Stimulated activated CD8-positive, alpha-beta memory T cell treated with anti-CD3 and anti-CD28 coated beads, Interleukin-2, amount 100 ng/mL, for 1 hour (primary cell): ENCODE data around the gene EHD3.

Experiments
- DNase-seq, 2 donors: peaks; one replicate each; pipeline ENCODE4 v3.0.0-alpha.2; 2020; ENCODE audit warnings: low read depth in 2 of 2

EHD3 gene

DNA sequence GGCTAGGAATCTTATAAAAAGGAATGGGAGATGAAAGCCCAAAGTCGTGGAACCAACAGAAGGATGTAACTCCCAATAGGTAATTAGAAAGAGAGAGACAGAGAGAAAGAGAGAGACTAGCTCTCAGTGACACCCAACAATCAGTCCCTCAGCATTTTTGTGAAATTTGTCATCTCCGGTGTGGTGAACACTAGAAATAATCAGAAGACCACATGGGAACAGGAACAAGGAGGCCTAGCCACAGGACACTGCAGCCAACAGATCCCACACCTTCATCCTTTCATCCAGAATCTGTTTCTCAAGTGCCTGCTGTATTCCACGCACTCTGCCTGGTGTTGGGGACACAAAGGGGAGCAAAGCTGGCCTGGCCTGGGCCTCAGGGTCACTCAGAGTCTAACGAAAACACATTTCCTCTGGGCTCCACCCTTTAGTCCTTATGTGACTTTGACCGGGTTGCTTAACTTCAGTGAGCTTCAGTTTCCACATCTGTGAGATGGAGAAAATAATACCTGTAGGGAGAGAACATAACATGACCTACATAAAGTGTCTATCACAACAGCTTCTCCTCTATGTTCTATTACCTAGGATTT lies 53.1 kb downstream of the EHD3 start:
- DNase-seq, result no peak

DNA sequence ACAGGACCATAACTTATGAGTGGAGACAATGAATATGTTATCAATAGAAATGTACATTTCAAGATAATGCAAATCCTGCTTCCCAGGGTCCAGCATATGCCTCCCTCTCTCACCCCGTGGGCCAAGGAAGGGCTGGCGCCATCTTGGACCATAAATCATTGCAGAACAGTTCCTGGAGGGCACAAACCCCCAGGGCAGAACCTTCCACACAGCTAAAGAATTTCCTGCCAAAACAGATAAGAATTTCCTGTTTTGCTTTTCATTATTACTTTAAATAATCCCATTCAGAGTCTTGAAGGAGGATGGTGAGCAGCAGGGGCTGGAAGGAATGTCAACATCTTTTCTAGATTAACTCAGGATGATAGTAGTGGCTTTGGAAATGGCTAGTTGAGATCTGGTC lies 53.7 kb downstream of the EHD3 start:
- DNase-seq, result no peak

DNA sequence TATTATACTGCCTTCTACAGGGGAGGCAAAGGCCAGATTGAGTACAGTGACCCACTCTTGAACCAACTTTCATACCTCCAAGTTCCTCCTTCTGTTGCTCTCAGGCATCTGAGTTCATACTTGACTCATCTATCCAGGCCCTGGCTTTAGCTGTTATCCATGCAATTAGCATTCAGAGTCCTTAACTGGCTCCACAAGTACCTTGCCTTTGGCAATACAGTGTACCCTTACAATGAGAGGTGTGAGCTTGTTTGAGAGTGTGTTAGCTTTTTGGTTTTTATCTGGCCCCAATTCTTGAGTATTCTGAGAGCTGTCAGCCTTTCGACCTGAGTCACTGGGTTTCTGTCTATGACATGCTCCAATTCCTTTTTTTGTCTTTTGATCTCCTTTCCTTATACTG lies 60.2 kb downstream of the EHD3 start:
- no peak for DNase-seq

DNA sequence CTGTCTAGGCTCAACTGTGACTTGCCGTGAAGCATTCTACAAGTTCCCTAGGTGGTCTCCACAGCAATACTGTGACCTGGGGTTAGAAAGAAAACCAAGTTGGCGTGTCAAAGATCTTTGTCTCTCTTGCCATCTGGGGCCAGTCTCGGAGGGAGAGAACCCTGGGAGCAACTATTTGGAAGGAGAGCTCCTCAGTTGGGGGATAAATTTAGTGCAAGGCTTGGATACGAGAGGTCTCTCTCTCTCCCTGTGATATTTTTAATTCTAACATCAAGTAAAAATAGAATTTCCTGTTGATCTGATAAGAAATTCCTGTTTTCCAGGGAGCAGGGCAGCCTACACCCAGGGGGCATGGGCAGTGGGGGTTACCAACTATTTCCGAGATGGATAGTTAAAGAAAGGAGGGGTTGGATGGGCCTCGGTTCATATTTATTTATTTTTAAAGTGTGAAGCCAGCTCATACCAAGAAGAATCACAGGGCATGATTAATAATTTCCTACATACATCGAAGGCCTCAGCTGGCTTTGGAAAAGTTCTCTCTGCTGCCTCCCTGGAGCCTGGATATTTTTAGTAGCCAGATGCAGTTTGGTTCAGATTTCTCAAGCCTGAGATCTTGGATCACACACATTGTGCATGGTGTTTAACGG lies 62.8 kb downstream of the EHD3 start:
- DNase-seq, result no peak

DNA sequence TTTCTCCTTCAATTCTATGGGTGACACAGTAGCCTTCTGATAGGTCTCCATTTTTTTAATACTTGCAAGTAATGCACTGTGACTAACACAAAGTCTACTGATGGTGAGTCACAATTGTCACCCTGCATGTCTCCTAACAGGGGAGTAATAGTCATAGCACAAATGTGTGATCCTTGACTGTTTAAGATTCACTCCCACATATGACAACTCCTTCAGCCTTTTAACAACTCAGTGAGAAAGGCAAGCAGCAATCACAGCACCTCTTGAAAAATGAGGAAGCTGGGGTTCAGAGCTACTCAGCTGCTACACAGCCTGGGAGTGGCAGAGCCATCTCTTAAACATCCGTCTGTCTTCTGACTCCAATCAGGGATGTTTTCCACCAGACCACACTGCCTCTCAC lies 63.8 kb downstream of the EHD3 start:
- no peak for DNase-seq

- DNase-seq, result no peak
These were observed 65.6 kb downstream of the EHD3 start for GRCh38 chr2:31299547-31299946.

DNA sequence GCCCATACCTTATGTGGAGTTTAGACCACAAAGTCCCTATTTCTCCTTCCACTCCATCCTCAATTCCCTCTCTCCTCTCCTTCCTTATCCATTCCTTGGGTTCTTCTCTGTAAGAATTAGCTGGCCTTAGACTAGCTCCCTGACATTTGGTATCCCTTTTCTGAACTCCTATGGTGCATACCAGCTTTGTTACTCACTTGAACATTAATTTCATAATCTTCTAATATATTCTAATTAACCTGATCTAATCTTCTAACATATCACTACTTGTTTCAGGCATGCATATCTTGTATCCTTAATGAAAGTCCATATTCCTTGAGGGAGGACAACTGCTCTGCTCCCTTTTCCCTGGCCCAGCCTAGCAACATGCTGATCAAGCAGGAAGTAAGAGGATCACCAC lies 66.4 kb downstream of the EHD3 start:
- no peak for DNase-seq

GRCh38 chr2:31302940-31303563 lies 69.1 kb downstream of the EHD3 start:
- DNase-seq, result no peak

- no peak for DNase-seq
These were observed 70.9 kb downstream of the EHD3 start for GRCh38 chr2:31304816-31305215.

DNA sequence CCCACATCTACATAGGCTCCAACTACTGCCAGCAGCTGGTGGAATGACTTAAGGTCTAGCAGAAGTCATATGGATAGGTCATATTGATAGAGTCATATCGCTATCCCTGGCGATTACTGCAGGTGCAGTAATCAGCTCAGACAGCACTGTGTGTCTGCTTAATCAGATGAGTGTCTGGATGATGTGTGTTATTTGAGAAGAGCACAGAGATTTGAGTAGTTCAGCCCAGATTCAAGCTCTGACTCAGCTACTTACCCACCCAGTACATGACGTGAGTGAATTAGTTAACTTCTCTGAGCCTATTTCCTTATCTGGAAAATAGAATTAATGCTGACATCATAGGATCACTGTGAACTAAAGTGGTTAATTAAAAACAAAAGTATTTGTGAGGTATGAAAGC lies 78.9 kb downstream of the EHD3 start:
- DNase-seq, result no peak

DNA sequence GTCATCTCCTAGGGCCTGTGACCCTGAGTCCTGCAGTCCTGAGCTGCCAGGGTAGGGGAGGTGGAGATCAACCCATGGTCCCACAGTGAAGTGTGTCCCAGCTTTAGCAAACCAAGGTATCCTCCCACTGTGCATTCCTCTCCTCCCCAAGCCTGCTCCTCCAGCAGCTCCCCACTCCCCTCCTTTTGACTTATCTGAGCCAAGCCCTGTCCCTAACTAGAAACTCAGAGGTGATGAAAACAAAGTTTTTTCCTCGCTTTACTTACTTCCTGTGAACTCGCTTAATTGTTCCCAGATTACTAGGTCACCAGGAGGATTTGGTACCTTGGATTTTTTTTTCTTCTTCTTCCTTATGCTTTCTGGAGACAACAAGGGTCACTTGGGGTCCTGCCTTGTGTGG lies 80.8 kb downstream of the EHD3 start:
- no peak for DNase-seq

DNA sequence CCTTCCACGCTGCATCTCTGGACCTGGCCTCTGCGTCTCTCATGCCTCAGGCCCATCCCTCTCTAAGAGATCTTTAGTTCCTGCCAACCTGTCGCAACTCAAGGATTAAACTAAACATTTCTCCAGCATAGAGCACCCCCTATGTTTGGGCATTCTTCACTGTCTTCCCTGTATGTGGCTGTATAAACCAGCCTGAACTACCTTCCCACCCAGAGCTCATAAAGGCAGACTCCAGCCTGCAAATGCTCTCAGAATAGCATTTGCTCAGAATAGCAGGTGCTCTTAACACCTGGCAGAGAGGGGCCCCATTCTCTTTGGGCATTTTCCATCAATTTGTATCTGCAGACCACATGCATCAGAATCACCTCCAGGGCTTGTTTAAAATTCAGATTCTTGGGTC lies 83.4 kb downstream of the EHD3 start:
- DNase-seq, result no peak

GRCh38 chr2:31318361-31319336 lies 84.7 kb downstream of the EHD3 start:
- DNase-seq, result peak in 1 of 2 donors; percentile 7
